HepG2 (cell line): ENCODE results near the gene MYL6B. TPM values are rescaled to one million over a fixed set of nuclear protein-coding genes. Genes with fewer than 3 reads are reported as not detected.

Experiments
- ADNP ChIP-seq: sonication (generic); formaldehyde crosslinking; IDR thresholded peaks from 2 replicates; pipeline ENCODE4 v1.4.0; 2020; ENCODE audit warnings: missing genetic modification reagents
- AGO2 ChIP-seq: fragments of 200-400 bp; formaldehyde crosslinking; optimal IDR thresholded peaks from 2 replicates; pipeline ENCODE3; 2017; ENCODE audit warnings: mild to moderate bottlenecking, low read depth, low read length, moderate library complexity
- ELF1 ChIP-seq: sonication (generic); formaldehyde crosslinking; IDR thresholded peaks from 2 replicates; pipeline ENCODE4 v1.4.0; 2020; ENCODE audit warnings: missing genetic modification reagents
- IRX3 ChIP-seq: sonication (generic); formaldehyde crosslinking; IDR thresholded peaks from 2 replicates; pipeline ENCODE4 v1.8.1; 2023; ENCODE audit warnings: mild to moderate bottlenecking, low read depth, missing genetic modification reagents, borderline replicate concordance
- NFATC3 ChIP-seq: sonication (generic); formaldehyde crosslinking; IDR thresholded peaks from 2 replicates; pipeline ENCODE4 v1.5.1; 2020; ENCODE audit warnings: mild to moderate bottlenecking, missing genetic modification reagents
- NR2F1 ChIP-seq, 2 experiments: fragments of 450-650 bp in 1 of 2; formaldehyde crosslinking in 1 of 2; IDR thresholded peaks; 2 replicates each; pipeline versions ENCODE4 v1.5.0 to v1.6.1; 2016 to 2020; ENCODE audit warnings: mild to moderate bottlenecking in 1 of 2, missing compliant biosample characterization in 1 of 2, missing genetic modification reagents in 1 of 2, moderate library complexity in 1 of 2
- POGZ ChIP-seq: sonication (generic); formaldehyde crosslinking; IDR thresholded peaks from 2 replicates; pipeline ENCODE4 v1.4.0; 2020; ENCODE audit warnings: mild to moderate bottlenecking, missing genetic modification reagents
- RARG ChIP-seq: sonication (generic); formaldehyde crosslinking; IDR thresholded peaks from 2 replicates; pipeline ENCODE4 v1.4.0; 2020; ENCODE audit warnings: low read depth, mild to moderate bottlenecking, missing genetic modification reagents
- TBX2 ChIP-seq: sonication (generic); formaldehyde crosslinking; IDR thresholded peaks from 2 replicates; pipeline ENCODE4 v1.5.0; 2020; ENCODE audit warnings: missing genetic modification reagents, mild to moderate bottlenecking, borderline replicate concordance
- ZFP90 ChIP-seq: sonication (generic); formaldehyde crosslinking; IDR thresholded peaks from 2 replicates; pipeline ENCODE4 v1.8.0; 2022; ENCODE audit warnings: missing genetic modification reagents, mild to moderate bottlenecking, inconsistent platforms, borderline replicate concordance
- ZNF251 ChIP-seq: sonication (generic); formaldehyde crosslinking; IDR thresholded peaks from 2 replicates; pipeline ENCODE4 v1.9.0; 2021; ENCODE audit warnings: mild to moderate bottlenecking, missing genetic modification reagents
- ZNF30 ChIP-seq: sonication (generic); formaldehyde crosslinking; IDR thresholded peaks from 2 replicates; pipeline ENCODE4 v1.5.0; 2020; ENCODE audit warnings: mild to moderate bottlenecking, missing genetic modification reagents
- ZNF619 ChIP-seq: sonication (generic); formaldehyde crosslinking; IDR thresholded peaks from 2 replicates; pipeline ENCODE4 v1.4.0; 2020; ENCODE audit warnings: mild to moderate bottlenecking, missing genetic modification reagents
- ZNF644 ChIP-seq: IDR thresholded peaks from 2 replicates; pipeline ENCODE4 v1.6.1; 2016; ENCODE audit warnings: low read depth
- ZNF674 ChIP-seq: sonication (generic); formaldehyde crosslinking; IDR thresholded peaks from 2 replicates; pipeline ENCODE4 v1.5.0; 2020; ENCODE audit warnings: low read depth, mild to moderate bottlenecking, missing genetic modification reagents
- ZZZ3 ChIP-seq: sonication (generic); formaldehyde crosslinking; IDR thresholded peaks from 2 replicates; pipeline ENCODE4 v1.4.0; 2020; ENCODE audit warnings: missing genetic modification reagents, mild to moderate bottlenecking, borderline replicate concordance
- polyA plus RNA-seq, 8 experiments: library from polyadenylated mRNA; depleted of rRNA in 3 of 8; stranded (reverse) in 7 of 8; unstranded in 1 of 8; fragments of >200 nt; fragmentation: Illumina TruSeq in 4 of 8; extraction: Trizol in 4 of 8; gene quantifications; 2 replicates each; pipeline versions ENCODE4 v1.2.1 to v1.2.3, GENCODE V29; 2011 to 2016; ENCODE audit warnings: low read depth in 4 of 8, missing spikeins in 1 of 8, mixed read lengths in 1 of 8; ENCODE audit not compliant: insufficient read depth in 1 of 8
- total RNA-seq, 5 experiments: library from RNA; depleted of rRNA; stranded (reverse); fragments of >200 nt; fragmentation: Illumina TruSeq; extraction: Trizol; gene quantifications; 2 replicates each; pipeline ENCODE4 v1.2.3, GENCODE V29; 2016; ENCODE audit warnings: low read depth in 1 of 5
- TF ChIP-seq, protein P1 (sequence below): IDR thresholded peaks from 2 replicates; pipeline ENCODE4 v1.6.1; 2016; ENCODE audit warnings: low read depth, missing genetic modification reagents, missing compliant biosample characterization
- TF ChIP-seq, protein P2 (sequence below): sonication (generic); formaldehyde crosslinking; IDR thresholded peaks from 2 replicates; pipeline ENCODE4 v1.4.0; 2020; ENCODE audit warnings: missing genetic modification reagents
- TF ChIP-seq, protein P3 (sequence below): sonication (generic); formaldehyde crosslinking; IDR thresholded peaks from 2 replicates; pipeline ENCODE4 v1.9.0; 2021; ENCODE audit warnings: missing genetic modification reagents, borderline replicate concordance

MYL6B gene
- total and polyA plus RNA-seq, 2 of the 13 experiments (the other 11 are each of a cell fraction or from before 2014, with no cell fraction given) = 75.7 to 88.7 TPM

DNA sequence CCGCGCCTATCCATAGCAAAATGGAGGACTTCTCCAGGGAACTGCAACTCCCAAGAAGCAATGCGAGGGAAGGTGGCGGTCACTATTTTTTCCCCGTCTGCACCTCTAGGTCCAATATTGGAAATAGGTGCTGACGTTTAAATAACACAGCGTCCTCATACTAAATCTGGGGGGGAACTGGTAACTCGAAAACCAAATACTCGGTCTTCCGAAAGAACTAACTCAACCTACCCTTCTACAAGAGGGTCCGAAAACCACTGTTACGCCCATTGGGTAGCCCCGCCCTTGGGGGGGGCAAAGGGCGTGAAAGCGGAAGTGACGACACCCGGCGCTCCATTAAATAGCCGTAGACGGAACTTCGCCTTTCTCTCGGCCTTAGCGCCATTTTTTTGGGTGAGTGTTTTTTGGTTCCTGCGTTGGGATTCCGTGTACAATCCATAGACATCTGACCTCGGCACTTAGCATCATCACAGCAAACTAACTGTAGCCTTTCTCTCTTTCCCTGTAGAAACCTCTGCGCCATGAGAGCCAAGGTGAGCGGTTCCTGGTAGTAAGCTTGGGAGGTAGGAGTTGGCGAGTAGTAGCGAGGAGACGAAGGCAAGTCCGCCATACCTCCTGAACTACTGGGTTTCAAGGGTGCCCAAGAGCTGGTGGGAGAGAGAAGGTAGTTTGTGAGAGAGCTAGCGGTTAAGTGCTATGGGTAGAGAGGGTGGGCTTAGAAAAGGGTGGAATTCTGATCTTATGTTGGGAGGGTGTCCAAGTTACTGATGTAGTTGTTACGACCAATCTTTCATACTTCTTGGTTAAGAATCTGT is 35.9 kb upstream of the MYL6B start, which contains the start of gene RPL41 (continued):
- TF ChIP-seq, protein P1, sequence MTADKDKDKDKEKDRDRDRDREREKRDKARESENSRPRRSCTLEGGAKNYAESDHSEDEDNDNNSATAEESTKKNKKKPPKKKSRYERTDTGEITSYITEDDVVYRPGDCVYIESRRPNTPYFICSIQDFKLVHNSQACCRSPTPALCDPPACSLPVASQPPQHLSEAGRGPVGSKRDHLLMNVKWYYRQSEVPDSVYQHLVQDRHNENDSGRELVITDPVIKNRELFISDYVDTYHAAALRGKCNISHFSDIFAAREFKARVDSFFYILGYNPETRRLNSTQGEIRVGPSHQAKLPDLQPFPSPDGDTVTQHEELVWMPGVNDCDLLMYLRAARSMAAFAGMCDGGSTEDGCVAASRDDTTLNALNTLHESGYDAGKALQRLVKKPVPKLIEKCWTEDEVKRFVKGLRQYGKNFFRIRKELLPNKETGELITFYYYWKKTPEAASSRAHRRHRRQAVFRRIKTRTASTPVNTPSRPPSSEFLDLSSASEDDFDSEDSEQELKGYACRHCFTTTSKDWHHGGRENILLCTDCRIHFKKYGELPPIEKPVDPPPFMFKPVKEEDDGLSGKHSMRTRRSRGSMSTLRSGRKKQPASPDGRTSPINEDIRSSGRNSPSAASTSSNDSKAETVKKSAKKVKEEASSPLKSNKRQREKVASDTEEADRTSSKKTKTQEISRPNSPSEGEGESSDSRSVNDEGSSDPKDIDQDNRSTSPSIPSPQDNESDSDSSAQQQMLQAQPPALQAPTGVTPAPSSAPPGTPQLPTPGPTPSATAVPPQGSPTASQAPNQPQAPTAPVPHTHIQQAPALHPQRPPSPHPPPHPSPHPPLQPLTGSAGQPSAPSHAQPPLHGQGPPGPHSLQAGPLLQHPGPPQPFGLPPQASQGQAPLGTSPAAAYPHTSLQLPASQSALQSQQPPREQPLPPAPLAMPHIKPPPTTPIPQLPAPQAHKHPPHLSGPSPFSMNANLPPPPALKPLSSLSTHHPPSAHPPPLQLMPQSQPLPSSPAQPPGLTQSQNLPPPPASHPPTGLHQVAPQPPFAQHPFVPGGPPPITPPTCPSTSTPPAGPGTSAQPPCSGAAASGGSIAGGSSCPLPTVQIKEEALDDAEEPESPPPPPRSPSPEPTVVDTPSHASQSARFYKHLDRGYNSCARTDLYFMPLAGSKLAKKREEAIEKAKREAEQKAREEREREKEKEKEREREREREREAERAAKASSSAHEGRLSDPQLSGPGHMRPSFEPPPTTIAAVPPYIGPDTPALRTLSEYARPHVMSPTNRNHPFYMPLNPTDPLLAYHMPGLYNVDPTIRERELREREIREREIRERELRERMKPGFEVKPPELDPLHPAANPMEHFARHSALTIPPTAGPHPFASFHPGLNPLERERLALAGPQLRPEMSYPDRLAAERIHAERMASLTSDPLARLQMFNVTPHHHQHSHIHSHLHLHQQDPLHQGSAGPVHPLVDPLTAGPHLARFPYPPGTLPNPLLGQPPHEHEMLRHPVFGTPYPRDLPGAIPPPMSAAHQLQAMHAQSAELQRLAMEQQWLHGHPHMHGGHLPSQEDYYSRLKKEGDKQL (CRISPR knock-in tag) = peak; percentile 27; the same call in 1 of the 2 replicates
- TF ChIP-seq POGZ (CRISPR knock-in tag) = peak; percentile 50; the same call in 1 of the 2 replicates
- no peak for TF ChIP-seq ZNF674
- TF ChIP-seq IRX3 = no peak
- TF ChIP-seq, protein P2, sequence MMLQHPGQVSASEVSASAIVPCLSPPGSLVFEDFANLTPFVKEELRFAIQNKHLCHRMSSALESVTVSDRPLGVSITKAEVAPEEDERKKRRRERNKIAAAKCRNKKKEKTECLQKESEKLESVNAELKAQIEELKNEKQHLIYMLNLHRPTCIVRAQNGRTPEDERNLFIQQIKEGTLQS (CRISPR knock-in tag) = 0 out of 2 replicates have a peak, but pooled peaks have one; percentile 9
- no peak; the same call in 1 of the 2 replicates for TF ChIP-seq ZNF619 (CRISPR knock-in tag)
- TF ChIP-seq, protein P3, sequence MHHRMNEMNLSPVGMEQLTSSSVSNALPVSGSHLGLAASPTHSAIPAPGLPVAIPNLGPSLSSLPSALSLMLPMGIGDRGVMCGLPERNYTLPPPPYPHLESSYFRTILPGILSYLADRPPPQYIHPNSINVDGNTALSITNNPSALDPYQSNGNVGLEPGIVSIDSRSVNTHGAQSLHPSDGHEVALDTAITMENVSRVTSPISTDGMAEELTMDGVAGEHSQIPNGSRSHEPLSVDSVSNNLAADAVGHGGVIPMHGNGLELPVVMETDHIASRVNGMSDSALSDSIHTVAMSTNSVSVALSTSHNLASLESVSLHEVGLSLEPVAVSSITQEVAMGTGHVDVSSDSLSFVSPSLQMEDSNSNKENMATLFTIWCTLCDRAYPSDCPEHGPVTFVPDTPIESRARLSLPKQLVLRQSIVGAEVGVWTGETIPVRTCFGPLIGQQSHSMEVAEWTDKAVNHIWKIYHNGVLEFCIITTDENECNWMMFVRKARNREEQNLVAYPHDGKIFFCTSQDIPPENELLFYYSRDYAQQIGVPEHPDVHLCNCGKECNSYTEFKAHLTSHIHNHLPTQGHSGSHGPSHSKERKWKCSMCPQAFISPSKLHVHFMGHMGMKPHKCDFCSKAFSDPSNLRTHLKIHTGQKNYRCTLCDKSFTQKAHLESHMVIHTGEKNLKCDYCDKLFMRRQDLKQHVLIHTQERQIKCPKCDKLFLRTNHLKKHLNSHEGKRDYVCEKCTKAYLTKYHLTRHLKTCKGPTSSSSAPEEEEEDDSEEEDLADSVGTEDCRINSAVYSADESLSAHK (CRISPR knock-in tag) = 0 out of 2 replicates have a peak, but pooled peaks have one; percentile 65
- TF ChIP-seq ZNF644 (CRISPR knock-in tag) = peak; percentile 36; the same call in 1 of the 2 replicates
- peak; percentile 95; the same call in 1 of the 2 replicates for TF ChIP-seq ZZZ3 (CRISPR knock-in tag)
- peak; percentile 80; the same call in 1 of the 2 replicates for TF ChIP-seq RARG (CRISPR knock-in tag)
- TF ChIP-seq ZNF251 (CRISPR knock-in tag) = peak; percentile 92; the same call in 1 of the 2 replicates
- peak; percentile 37 for TF ChIP-seq AGO2
- TF ChIP-seq ELF1 (CRISPR knock-in tag) = peak; percentile 75
- no peak for TF ChIP-seq ZNF30 (CRISPR knock-in tag)
- no peak for TF ChIP-seq ADNP
- 0 out of 4 replicates have a peak, but pooled peaks of 1 of the 2 experiments have one; percentile 13 for TF ChIP-seq NR2F1 (CRISPR knock-in tag; IDR thresholded peaks at IDR 0.05)
- TF ChIP-seq TBX2 = peak; percentile 46; the same call in 1 of the 2 replicates
- TF ChIP-seq NFATC3 (CRISPR knock-in tag) = no peak
- peak; percentile 86 for TF ChIP-seq ZFP90 (CRISPR knock-in tag)
